Measurements from ENCODE around the gene SIK3.

Gene SIK3

GRCh38 chr11:117081908-117082307 lies 16.3 kb downstream of the SIK3 start:
- H3K4me3 ChIP-seq (ENCODE audit: low read depth, low read length), result no peak overlapping the region
- no peak for DNase-seq (ENCODE audit: low read depth)
- TF ChIP-seq CTCF (IDR thresholded peaks at IDR 0.05; ENCODE audit: low read depth, low read length, missing control alignments), result no peak

- no peak for DNase-seq (ENCODE audit: low read depth)
- no peak for TF ChIP-seq CTCF (IDR thresholded peaks at IDR 0.05; ENCODE audit: low read depth, low read length, missing control alignments)
- no peak overlapping the region for H3K4me3 ChIP-seq (ENCODE audit: low read depth, low read length)
Measured at GRCh38 chr11:117080370-117080769, 17.9 kb downstream of the SIK3 start.

- no peak overlapping the region for H3K4me3 ChIP-seq (ENCODE audit: low read depth, low read length)
- no peak for TF ChIP-seq CTCF (IDR thresholded peaks at IDR 0.05; ENCODE audit: low read depth, low read length, missing control alignments)
- no peak for DNase-seq (ENCODE audit: low read depth)
Measured at GRCh38 chr11:117076941-117077691, 21.1 kb downstream of the SIK3 start.

- DNase-seq (ENCODE audit: low read depth), result no peak
- no peak for TF ChIP-seq CTCF (IDR thresholded peaks at IDR 0.05; ENCODE audit: low read depth, low read length, missing control alignments)
Measured at GRCh38 chr11:117075186-117075585, 23.0 kb downstream of the SIK3 start.

GRCh38 chr11:117074119-117074518 lies 24.1 kb downstream of the SIK3 start:
- DNase-seq (ENCODE audit: low read depth), result no peak
- TF ChIP-seq CTCF (IDR thresholded peaks at IDR 0.05; ENCODE audit: low read depth, low read length, missing control alignments), result no peak
- no peak overlapping the region for H3K4me3 ChIP-seq (ENCODE audit: low read depth, low read length)

More at GRCh38 chr11:117075186-117075585, 23.0 kb downstream of the SIK3 start:
- H3K4me3 ChIP-seq (ENCODE audit: low read depth, low read length), result no peak overlapping the region

GRCh38 chr11:117073539-117073938 lies 24.7 kb downstream of the SIK3 start:
- no peak for DNase-seq (ENCODE audit: low read depth)
- no peak overlapping the region for H3K4me3 ChIP-seq (ENCODE audit: low read depth, low read length)
- no peak for TF ChIP-seq CTCF (IDR thresholded peaks at IDR 0.05; ENCODE audit: low read depth, low read length, missing control alignments)
